SKM-1 treated with dmso at 0.1 percent for 144 hours (cell line): Measurements from ENCODE around the gene SLC25A21.

Experiments used
- DNase-seq: peaks from one replicate; lab custom pipeline; 2025; ENCODE audit not compliant: unreplicated experiment; lab: John Stamatoyannopoulos, UW

Gene SLC25A21

DNA sequence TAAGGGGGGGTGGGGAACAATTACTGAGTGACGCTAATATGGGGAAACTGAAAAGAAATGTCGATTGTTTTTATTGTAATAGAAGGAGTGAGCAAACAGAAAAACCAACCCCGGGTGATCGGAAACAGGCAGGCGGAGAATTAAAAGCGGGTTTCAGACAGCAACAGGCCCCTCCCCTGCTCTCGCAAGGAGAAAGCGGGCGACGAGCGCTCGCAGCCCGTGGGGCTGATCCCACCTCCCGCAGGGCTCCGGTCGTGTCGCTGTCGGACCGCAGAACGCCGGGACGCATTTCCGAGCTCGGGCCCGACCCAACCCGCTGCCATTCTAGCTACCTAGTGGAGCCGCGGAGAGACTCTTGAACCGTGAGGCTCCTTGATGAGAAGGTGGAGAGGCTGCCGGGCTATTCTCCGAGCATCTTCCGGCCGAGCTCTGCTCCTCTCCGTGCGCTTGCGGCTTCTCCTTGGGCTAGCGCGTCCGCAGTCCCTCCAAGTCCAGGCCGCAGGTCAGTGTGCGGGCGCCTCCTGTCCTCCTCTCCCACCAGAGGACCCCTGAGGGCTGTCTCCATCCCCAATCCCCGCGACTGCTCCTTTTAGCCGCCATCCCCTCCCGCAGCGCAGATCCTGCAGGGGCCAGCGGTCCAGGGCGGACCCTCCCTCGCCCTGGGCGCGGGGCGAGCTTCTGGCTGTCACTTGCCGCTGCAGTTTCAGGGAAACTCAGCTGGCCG lies 514.8 kb downstream of the SLC25A21 start:
- DNase-seq: no peak

GRCh38 chr14:36656687-36657398 lies 515.6 kb downstream of the SLC25A21 start:
- no peak for DNase-seq

DNA sequence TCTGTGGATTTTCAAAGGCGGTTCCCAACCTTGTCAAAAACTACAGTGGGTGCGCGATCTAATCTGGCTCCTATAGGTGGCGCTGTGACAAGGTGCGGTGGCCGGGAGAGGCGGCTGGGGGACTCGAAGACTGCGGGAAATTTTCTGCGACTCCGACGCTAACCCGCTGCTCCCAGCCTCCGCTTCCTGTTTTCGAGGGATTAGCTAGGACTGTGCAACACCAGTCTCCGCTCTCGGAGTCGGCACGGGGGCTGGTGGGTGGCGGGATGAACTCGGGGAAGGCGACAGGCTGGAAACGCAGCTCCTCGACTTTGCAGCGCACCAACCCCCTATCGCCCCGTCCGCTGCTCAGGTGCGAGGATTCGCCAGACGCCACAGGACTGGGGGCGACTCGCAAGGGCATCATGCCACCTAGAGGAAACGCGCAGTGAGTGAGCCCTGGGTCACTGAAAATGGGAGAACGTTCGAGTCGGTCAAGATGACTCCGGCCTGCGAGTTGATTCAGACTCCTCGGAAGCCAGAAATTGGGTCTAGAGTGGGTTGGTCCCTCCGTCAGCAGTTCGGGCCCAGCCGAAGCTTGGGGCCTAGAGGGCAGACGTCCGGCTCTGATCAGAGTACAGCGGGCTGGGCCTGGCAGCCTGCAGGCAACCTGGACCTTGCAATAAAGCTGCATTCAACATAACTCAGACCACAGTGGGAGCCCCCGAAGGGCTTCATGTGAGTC lies 516.3 kb downstream of the SLC25A21 start:
- no peak for DNase-seq

DNA sequence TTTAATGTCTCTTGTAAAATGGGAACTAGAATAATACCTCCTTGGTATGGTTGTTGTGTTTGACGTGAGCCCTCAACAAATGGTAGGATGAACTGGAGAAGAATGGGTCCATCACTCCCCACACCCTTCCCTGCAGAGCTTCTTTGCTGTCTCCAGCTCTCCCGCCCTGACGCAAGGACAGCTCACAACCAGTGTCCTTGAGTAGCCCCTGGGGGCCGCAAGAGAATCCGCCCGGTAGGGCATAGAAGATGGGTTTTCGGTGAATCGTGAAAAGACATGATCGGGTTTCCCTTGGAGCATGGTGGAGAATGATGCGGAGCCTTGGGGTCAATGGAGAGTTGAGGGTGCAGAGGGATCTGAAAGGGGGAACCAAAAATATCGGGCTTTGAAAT lies 516.8 kb downstream of the SLC25A21 start:
- DNase-seq: no peak

DNA sequence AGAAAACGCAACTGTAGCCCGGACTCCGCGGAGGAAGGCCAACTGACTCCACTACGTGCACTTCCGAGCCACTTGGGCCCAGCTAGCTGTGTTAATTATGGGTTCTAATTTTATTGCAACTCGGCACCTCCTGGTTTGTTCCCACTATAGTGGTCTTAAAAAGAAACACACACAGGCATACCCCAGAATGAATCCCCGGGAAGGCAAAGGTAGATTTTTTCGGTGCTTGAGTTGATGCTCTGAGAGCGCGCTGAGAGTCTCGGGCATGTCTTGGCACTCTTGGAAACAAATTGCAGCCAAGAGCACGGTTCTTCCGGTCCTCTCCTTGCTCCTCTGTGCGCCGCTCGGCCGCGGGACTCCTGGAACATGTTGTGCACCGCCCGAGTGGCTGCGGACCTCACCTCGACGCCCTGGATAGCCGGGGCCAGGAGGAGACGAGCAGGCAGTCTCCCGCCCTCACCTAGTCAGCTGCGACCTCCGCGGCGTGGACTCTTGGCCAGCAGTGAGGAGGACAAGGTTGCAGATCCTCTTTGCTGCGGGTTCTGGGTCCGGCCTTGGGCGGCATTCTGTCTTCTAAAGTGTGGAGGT lies 517.5 kb downstream of the SLC25A21 start:
- DNase-seq: no peak

GRCh38 chr14:36653962-36654793 lies 518.2 kb downstream of the SLC25A21 start:
- DNase-seq: no peak

DNA sequence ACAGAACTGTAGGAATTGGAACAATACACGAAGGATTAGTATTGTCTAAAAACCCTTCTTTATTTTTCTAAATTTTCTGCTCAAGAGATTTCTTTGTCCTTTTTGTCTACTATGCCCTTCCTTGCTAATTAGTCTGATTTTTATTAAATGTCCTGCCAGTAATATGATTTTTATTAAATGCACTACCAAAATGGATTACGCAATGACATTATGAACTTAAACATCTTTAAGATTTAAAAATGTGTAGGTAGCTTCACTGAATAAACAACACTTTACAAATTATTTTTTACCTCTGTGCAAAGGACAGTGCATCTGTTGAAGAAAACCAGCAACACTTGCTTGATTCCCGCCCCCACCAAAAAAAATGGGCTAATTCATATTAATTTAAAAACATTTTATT lies 519.0 kb downstream of the SLC25A21 start:
- no peak for DNase-seq

GRCh38 chr14:36652542-36653201 lies 519.7 kb downstream of the SLC25A21 start:
- no peak for DNase-seq

DNA sequence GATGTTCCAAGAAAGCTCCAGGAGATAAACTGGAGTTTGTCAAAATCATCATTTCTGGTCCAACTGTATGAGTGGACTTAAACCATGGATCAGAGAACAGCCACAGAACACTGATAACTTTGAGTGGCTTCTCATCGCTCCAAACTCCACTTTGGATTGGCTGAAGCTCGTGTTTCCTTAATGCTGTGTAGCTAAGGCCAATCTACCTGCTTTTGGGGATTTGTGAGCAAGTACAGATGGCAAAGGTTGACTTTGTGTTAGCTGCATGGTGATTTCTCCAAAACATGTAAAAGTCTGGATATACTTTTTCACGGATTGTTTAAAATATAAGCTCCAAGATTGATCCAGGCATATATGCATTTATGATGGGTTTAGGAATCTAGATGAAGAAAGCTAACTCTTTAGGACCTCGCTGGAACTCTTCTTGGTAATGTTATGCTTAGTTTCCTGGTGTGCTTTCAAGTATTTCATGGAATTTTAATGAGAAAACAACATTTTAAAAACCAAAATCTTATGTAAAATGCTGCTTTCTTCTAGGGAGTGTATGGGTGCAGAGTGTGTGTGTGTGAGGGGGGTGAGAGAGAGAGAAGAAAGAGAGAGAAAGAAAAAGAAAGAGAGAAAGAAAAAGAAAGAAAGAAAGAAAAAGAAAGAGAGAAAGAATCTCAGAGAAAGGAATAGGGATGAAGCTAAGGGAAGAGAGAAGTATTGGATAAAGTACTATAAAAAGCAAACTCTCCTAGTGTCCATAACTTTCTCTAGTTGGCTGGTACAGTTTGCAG lies 522.3 kb downstream of the SLC25A21 start:
- DNase-seq: no peak

- no peak for DNase-seq
Observed at GRCh38 chr14:36647824-36648753, 524.3 kb downstream of the SLC25A21 start.

DNA sequence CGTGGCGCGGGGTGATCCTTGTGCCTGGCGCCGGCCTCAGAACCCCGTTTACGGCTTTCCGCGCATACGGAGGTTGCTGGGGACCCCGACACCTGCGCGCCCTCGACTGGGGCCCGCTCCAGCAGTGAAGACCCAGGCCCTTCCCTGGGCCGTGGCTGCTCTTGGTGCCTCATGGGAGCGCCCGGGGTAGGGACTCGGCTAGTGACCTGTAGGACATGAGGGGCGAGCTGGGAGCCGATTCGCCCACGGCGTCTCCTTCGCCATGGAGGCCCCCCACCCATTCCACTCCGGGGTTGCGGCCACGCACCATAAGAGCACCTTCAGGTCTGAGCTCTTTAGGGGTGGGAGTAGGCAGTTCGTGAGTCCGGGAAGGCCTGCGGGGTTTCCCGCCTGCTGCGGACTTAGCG lies 525.0 kb downstream of the SLC25A21 start:
- DNase-seq: no peak

DNA sequence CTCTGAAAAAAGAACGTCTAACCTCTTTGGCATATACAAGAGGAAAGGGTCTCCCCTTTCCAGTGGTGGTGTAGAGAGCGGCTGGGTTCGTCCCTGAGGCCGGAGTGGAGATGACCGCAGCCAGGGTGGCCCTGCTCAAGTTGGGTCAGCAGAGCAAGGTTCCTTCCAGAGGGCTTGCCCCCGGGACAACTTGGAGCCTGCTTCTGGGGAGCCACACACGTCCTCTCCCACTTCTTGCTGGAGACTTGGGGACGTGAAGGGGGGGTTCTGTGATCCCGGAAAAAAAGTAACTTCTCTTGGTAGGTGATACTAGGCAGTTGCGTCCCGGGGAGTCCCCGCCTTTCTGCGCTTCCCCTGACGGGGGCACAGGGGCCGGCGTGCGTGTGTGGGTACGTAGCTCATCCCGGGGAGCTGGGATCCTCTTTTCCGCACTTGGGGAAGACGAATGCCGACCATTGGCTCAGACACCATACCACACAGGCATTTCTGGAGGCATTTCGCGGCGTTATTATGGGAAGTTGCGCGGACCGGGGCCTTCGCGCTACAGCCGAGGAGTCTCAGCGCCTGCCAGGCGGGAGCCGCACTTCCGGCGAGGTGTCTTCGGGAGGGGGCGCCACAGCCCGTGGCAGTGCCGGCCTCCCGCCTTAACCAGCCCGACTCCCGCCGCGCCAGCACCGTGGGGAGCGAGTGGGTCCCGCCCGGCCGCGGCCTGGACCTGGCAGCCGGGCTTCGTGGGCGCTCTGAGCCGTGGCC lies 525.6 kb downstream of the SLC25A21 start:
- DNase-seq: no peak

DNA sequence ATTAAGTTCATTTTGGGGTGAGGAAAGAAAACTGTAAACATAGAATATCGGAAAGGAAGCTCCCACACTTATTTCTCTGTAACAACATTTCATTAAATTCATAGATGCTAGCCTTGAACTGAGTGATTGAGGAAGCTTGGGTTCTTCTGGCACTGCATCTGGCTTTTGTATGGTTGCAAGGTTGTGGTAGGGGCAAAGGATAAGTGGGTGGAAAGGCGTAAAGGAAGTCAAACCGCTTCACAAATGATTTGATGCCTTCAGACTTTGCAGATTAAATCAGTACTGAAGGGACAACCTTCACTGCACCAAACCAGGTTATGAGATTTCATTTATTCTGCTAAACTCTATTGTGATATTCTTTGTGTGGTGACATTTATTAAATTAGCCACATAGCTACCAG lies 538.8 kb downstream of the SLC25A21 start:
- no peak for DNase-seq
